Stimulated activated CD4-positive, alpha-beta T cell treated with anti-CD3 and anti-CD28 coated beads, Interleukin-4, amount 100 ng/mL, for 1 hour (primary cell): ENCODE data around the gene PTGIS.

ENCODE experiments used
- DNase-seq: peaks from one replicate; pipeline ENCODE4 v3.0.0-alpha.2; 2020

Gene PTGIS

GRCh38 chr20:49490689-49491088 is 77.2 kb downstream of the PTGIS start:
- no peak for DNase-seq

- no peak for DNase-seq
These were observed 78.2 kb downstream of the PTGIS start for GRCh38 chr20:49489688-49490087.

DNA sequence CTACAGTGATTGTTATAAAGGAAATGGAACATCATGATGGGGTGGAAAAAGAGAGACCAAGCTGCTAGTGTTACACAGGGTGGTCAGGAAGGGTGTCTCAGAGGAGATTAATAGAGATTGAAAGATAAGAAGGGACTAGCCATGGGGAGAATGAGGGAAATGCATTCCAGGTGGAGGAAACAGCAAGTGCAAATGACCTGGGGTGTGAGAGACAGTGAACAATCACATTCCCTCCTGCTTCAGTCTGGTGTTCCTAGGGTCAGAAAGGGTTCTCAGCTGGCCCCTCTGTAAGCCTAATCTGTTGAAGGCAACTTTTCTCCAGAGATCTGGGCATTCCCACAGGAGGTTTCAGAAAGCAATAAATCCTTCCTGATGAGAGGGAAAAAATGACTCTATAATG is 81.9 kb downstream of the PTGIS start:
- DNase-seq = no peak

GRCh38 chr20:49485563-49485962 is 82.4 kb downstream of the PTGIS start:
- DNase-seq = no peak

- DNase-seq = peak; percentile 69
These were observed 83.5 kb downstream of the PTGIS start for GRCh38 chr20:49484180-49485140.

- DNase-seq = no peak
These were observed 84.2 kb downstream of the PTGIS start for GRCh38 chr20:49483696-49484123.

- DNase-seq = no peak
These were observed 84.8 kb downstream of the PTGIS start for GRCh38 chr20:49483018-49483695.

DNA sequence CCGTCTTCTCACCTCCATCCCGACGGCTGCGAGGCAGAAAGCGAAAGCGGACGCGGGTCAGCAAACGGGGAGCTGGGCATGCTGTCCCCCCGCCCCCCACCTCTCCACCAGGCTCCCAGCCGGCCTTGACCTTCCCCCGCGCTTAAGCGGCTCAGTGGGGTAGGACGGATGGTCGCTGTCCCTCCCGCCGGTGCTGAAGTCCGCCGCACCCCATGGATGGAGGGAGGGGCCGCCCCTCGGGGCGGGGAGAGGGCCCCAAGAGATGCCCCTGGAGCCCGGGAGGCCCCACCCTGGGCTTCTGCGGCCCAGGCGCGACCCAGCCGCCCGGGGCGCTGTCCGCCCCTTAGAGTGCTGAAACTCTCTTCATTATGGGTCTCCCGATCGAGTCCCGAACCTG is 85.3 kb downstream of the PTGIS start, which contains the start of gene KCNB1:
Gene KCNB1, minus strand, starts transcription at position 48 of the 397 bp plus-strand sequence. CDS start 188 bp downstream, outside the sequence.
- DNase-seq = peak; percentile 39

DNA sequence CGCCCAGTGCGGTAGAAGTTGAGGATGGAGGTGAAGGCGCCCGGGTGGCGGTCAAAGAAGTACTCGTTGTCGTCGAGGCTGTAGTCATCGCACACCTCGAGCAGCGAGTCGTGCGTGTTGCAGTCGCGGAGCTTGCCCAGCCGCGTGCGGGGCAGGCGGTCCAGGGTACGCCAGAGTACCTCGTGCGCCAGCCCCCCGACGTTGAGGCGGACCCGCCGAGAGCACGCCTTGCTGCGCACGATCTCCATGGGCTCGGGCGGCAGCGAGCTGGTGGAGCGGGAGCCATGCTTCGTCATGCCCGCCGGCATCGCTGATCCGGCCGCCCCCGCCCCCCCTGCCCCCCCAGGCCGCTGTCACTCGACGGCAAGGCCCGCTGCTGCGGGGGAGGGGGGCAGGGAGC is 85.8 kb downstream of the PTGIS start:
- no peak for DNase-seq

GRCh38 chr20:49481116-49481515 is 86.8 kb downstream of the PTGIS start:
- no peak for DNase-seq

DNA sequence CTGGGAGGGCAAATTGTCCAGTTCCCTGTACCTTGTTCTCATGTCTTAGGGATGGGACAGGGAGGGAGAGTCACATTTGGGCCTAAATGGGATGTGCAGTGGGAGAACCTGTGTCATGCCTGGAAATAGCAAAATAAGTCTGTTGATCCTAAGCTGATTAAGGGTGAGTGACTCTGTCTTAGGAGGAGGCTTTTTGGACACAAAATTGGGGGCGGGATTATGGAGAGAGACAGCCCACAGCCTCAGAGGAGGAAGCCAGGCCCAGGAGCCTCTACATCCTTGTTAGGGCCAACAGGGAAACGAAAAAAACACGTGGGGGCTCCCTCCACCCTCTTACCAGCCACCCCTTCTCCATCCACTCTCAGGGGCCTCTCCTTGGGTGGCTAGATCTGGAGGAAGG is 87.7 kb downstream of the PTGIS start:
- no peak for DNase-seq

GRCh38 chr20:49479785-49480184 is 88.2 kb downstream of the PTGIS start:
- no peak for DNase-seq

- DNase-seq = no peak
These were observed 88.9 kb downstream of the PTGIS start for GRCh38 chr20:49478754-49479689.

- DNase-seq = no peak
These were observed 89.7 kb downstream of the PTGIS start for GRCh38 chr20:49478266-49478665.

DNA sequence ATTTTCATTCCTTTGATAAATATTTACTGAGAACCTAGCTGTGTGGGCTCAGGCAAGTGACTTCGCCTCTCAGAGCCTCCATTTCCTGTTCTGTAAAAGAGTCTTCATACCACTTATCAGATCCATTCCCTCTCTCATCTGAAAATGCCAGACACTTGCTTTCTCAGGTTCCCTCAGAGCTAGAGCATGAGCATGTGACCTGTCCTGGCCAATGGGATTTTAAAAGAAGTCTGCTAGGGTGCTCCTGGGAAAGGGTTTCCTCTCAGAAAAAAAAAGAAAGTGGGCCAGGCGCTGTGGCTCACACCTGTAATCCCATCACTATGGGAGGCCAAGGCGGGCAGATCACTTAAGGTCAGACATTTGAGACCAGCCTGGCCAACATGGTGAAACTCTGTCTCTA is 90.7 kb downstream of the PTGIS start:
- DNase-seq = no peak

GRCh38 chr20:49476016-49476355 is 92.0 kb downstream of the PTGIS start:
- DNase-seq = no peak

GRCh38 chr20:49475292-49476015 is 92.5 kb downstream of the PTGIS start:
- DNase-seq = no peak

DNA sequence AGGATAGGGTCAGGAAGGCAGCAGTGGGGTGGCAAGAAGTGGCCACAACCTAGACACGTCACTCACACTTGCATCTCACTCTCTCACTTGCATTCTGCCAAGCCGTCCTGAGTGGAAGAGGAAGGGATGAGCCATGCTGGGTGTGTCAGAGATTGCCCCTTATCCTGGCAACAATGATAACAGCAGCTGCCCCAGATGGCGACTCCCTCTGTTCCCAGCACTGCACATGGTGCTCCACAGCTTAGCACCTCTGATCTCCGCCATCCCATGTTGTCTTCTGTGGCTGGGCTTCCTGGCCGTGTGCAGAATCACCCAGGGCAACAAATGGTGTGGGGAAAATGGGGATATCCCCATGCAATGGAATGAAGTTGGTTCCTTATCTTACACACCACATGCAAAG is 96.5 kb downstream of the PTGIS start:
- DNase-seq = no peak

GRCh38 chr20:49470922-49471321 is 97.0 kb downstream of the PTGIS start:
- no peak for DNase-seq

GRCh38 chr20:49469060-49469459 is 98.9 kb downstream of the PTGIS start:
- no peak for DNase-seq

- no peak for DNase-seq
These were observed 99.5 kb downstream of the PTGIS start for GRCh38 chr20:49468412-49468811.
